Thyroid gland (tissue), 4 donors: ENCODE results near the gene SNRPD2. TPM values are rescaled to one million over a fixed set of nuclear protein-coding genes. Genes with fewer than 3 reads are reported as not detected.
"Not testable (repeated sequence)": the region's sequence is repeated elsewhere in the genome, so short reads cannot be mapped to it uniquely, and the experiment has no call there.

Experiments
- DNase-seq, 2 donors: peaks; one replicate each; pipeline ENCODE4 v3.0.0-alpha.2; 2019
- H3K27ac ChIP-seq, 3 donors: fragments of 200-600 bp; sonication (generic); 1 replicate in 2 of 3; 2 replicates in 1 of 3; pipeline ENCODE4 v1.5.1; 2016 to 2019; ENCODE audit warnings: mild to moderate bottlenecking in 1 of 3, moderate library complexity in 1 of 3
- H3K27me3 ChIP-seq: fragments of 200-600 bp; sonication (generic); one replicate; pipeline ENCODE4 v1.5.1; 2019
- H3K36me3 ChIP-seq, 2 donors: fragments of 200-600 bp; sonication (generic); one replicate each; pipeline ENCODE4 v1.5.1; 2016 to 2019
- H3K4me1 ChIP-seq, 2 donors: fragments of 200-600 bp; sonication (generic); one replicate each; pipeline ENCODE4 v1.5.1; 2017 to 2019
- H3K4me3 ChIP-seq, 3 donors: fragments of 200-600 bp; sonication (generic); replicated peaks in 1 of 3; 1 replicate in 2 of 3; 2 replicates in 1 of 3; pipeline ENCODE4 v1.5.1; 2016; ENCODE audit warnings: mild to moderate bottlenecking in 1 of 3
- H3K9me3 ChIP-seq: fragments of 200-600 bp; sonication (generic); one replicate; pipeline ENCODE4 v1.5.1; 2017
- POLR2A ChIP-seq, 2 donors: fragments of 450-650 bp; IDR thresholded peaks; one replicate each; pipeline ENCODE4 v1.6.1; 2017; ENCODE audit warnings: antibody characterized with exemption in 2 of 2, mild to moderate bottlenecking in 2 of 2, moderate library complexity in 1 of 2
- WGBS, 2 donors: methylation state at CpG; one replicate each; pipeline ENCODE4 v1.1.5; 2017; 5-methylcytosine and 5-hydroxymethylcytosine counted together
- intact Hi-C: fragments of 100-400 bp; cut with DNase I; formaldehyde crosslinking; loops from one replicate; pipeline ENCODE4 v1.15.1; 2023
- total RNA-seq, 4 donors: library from RNA; depleted of rRNA; stranded (reverse); fragments of >200 nt; gene quantifications; one replicate each; pipeline ENCODE4 v1.2.3, GENCODE V29; 2016
- TF ChIP-seq, protein P1 (sequence below), 6 experiments: fragments of 200-600 bp in 3 of 6; fragments of 450-650 bp in 3 of 6; sonication (generic) in 3 of 6; IDR thresholded peaks; one replicate each; pipeline ENCODE4 v1.5.1; 2016 to 2019; ENCODE audit warnings: antibody characterized with exemption in 6 of 6, mild to moderate bottlenecking in 2 of 6, inconsistent platforms in 1 of 6, moderate library complexity in 1 of 6

Gene SNRPD2
- total RNA-seq, 4 donors from 2014 or later, result 133 to 279 (median 192) TPM

DNA sequence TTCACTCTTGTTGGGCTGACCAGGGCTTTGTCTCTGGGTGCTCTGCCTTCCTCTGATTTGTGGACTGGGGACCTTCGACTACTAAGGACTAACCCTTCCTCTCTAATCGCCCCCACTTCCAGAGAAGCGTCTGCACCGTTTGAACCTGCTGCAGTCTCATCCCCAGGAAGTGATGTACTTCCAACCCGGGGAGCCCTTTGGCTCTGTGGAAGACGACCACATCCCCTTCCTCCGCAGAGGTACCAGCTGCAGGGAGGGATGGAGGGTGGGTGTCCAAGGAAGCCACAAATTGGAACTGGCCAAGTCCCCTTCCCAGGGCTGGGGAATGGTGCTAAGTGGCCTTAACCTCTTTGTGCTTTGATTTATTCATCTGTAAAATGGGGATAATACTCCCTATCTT is 9.9 kb upstream of the SNRPD2 start:
- TF ChIP-seq, protein P1, sequence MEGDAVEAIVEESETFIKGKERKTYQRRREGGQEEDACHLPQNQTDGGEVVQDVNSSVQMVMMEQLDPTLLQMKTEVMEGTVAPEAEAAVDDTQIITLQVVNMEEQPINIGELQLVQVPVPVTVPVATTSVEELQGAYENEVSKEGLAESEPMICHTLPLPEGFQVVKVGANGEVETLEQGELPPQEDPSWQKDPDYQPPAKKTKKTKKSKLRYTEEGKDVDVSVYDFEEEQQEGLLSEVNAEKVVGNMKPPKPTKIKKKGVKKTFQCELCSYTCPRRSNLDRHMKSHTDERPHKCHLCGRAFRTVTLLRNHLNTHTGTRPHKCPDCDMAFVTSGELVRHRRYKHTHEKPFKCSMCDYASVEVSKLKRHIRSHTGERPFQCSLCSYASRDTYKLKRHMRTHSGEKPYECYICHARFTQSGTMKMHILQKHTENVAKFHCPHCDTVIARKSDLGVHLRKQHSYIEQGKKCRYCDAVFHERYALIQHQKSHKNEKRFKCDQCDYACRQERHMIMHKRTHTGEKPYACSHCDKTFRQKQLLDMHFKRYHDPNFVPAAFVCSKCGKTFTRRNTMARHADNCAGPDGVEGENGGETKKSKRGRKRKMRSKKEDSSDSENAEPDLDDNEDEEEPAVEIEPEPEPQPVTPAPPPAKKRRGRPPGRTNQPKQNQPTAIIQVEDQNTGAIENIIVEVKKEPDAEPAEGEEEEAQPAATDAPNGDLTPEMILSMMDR (IDR thresholded peaks at IDR 0.05), result no peak
- no peak for TF ChIP-seq POLR2A (IDR thresholded peaks at IDR 0.05)
- Histone ChIP-seq H3K27me3 (no peaks in the 10 kb centered on the region), H3K9me3 (no peaks in the 10 kb centered on the region), H3K4me3 (no peak overlapping the region), H3K27ac (no peak overlapping the region), H3K36me3 (no peaks in the 10 kb centered on the region), H3K4me1 (peaks cover 3 to 5% of the 10 kb centered on the region in 2 donors)
- no peak for DNase-seq
- 77 to 82% methylated on average over 7 of the region's 7 CpGs for whole genome bisulfite sequencing, 2 donors
- intact Hi-C loops, result no loop called here

DNA sequence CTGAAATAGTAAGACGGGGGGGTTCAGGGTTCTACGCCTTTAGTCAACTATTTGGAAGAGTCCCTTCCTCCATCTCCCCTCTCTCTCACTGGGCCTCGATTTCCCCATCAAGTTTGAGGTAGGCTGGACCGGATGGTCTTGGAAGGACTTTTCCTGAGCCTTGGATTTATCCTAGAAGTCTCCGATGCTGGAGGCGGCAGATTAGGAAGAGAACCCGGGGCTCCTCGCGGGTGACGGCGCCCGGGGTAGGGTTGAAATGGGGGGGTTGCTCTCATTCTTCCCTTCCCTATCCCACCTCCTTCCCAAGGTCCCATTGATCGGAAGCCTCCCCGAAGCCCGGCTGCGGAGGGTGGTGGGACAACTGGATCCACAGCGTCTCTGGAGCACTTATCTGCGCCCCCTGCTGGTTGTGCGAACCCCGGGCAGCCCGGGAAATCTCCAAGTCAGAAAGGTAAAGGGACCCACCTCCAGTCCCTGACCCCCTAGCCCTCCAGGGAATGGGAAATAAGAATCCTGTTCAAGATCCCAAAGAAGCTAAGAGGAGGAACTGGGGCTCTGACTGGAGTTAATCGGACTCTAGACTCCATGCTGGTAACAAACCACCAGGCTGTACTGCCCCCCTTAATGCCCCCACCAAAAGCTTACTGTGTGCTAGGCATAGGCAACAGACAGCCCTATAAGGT is 1.5 kb upstream of the SNRPD2 start:
- intact Hi-C loops, result no loop called here
- peak overlapping the region; percentile 43 to 76 (median 73) for H3K4me3 ChIP-seq
- H3K4me1 ChIP-seq, result peaks cover 6 to 11% of the 10 kb centered on the region in 2 donors
- no peak for TF ChIP-seq POLR2A (IDR thresholded peaks at IDR 0.05)
- TF ChIP-seq, protein P1 (IDR thresholded peaks at IDR 0.05), result peak; percentile 59 to 91 (median 70)
- H3K36me3 ChIP-seq, result peaks cover 3% of the 10 kb centered on the region in 2 donors
- peak; percentile 79 to 83 for DNase-seq
- peak overlapping the region; percentile 23 to 87 (median 83) for H3K27ac ChIP-seq
- WGBS, 2 donors, result 2% methylated on average over 20 to 22 of the region's 22 CpGs
- no peaks in the 10 kb centered on the region for H3K27me3 ChIP-seq
- no peaks in the 10 kb centered on the region for H3K9me3 ChIP-seq

DNA sequence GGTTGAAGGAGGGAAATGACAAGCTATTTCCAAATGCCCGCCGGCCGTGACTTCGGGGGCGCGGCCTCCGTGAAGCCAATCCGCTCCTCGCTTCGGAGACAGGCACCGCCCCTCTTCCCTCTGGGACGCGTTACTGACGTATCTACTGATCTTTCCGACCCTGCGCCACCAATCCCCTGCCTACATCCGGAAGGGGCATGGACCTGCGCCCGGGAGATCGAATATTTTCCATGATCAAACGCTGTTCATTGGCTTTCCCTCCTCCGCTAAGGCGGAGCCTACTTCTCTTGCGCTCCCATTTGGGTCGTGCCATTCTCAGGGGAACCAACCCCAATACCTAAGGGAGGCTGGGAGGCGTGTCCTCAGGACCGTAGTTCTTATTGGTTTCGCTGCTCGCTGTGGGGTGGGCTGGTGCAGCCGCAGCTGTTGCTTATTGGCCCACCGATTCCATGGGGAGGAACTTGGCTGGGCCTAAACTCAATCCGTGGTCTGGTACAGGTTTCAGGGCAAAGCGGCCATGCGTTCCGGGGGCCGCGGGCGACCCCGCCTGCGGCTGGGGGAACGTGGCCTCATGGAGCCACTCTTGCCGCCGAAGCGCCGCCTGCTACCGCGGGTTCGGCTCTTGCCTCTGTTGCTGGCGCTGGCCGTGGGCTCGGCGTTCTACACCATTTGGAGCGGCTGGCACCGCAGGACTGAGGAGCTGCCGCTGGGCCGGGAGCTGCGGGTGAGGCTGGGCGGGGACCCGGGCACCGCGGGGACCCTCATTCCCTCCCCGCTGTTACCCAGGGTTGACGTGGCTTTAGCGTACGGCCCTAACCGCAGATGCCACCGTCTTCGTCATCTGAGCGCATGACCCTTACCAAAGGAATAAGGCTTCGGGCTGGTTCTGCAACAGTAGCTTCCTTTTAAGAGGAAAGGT is 693 bp upstream of the SNRPD2 start, which contains the start of gene QPCTL:
TSS of gene QPCTL (plus strand) at position 480 of the 919 bp plus-strand sequence. CDS start at position 518, 38 bp downstream.
- WGBS, 2 donors, result 0 to 1% methylated on average over 26 to 40 of the region's 70 CpGs
- intact Hi-C loops, result no loop called here
- peak within 1 kb of the TSS; percentile 77 to 87 (median 83) for H3K27ac ChIP-seq

DNA sequence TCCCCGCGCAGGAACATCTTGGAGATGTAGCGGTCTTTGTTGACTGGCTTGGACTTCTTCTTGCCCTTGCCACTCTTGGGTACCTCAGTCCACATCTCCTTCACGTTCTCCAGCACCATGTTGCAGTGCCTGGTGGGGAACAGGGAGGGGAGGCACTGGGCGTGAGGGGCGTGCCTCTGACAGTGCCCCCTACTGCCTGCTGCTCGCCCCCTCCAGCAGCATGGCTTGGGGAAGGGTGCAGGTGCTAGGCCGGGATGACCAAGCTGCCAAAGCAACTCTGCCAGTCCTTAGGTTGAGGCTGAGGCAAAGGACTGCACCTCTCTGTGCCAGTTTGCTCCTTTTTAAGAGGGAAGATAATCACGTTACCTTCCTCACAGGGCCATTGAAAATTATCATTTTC is 4.2 kb downstream of the SNRPD2 start:
- H3K27me3 ChIP-seq, result no peaks in the 10 kb centered on the region
- intact Hi-C loops, result loop anchor here (10.0 kb wide), 1 partner anchor 163 kb away; no protein-coding TSS in a partner anchor
- no peak for DNase-seq
- no peak overlapping the region for H3K27ac ChIP-seq
- H3K4me1 ChIP-seq, result peaks cover 6 to 7% of the 10 kb centered on the region in 2 donors
- H3K9me3 ChIP-seq, result no peaks in the 10 kb centered on the region
- TF ChIP-seq, protein P1 (IDR thresholded peaks at IDR 0.05), result no peak
- TF ChIP-seq POLR2A (IDR thresholded peaks at IDR 0.05), result no peak
- H3K36me3 ChIP-seq, result peaks cover 16 to 27% of the 10 kb centered on the region in 2 donors
- WGBS, 2 donors, result 91 to 100% methylated on average over 4 to 9 of the region's 9 CpGs
- no peak overlapping the region for H3K4me3 ChIP-seq

More for the DNA sequence above, 693 bp upstream of the SNRPD2 start, which contains the start of gene QPCTL:
- Histone ChIP-seq H3K36me3 (peaks cover 11% of the 10 kb centered on the region in 2 donors), H3K4me1 (peaks cover 6 to 11% of the 10 kb centered on the region in 2 donors), H3K9me3 (no peaks in the 10 kb centered on the region), H3K4me3 (peak within 1 kb of the TSS; percentile 73 to 80 (median 76)), H3K27me3 (no peaks in the 10 kb centered on the region)
- peak; percentile 99 for DNase-seq
- TF ChIP-seq, protein P1 (IDR thresholded peaks at IDR 0.05), result no peak
- peak; percentile 35 to 90 for TF ChIP-seq POLR2A (IDR thresholded peaks at IDR 0.05)

DNA sequence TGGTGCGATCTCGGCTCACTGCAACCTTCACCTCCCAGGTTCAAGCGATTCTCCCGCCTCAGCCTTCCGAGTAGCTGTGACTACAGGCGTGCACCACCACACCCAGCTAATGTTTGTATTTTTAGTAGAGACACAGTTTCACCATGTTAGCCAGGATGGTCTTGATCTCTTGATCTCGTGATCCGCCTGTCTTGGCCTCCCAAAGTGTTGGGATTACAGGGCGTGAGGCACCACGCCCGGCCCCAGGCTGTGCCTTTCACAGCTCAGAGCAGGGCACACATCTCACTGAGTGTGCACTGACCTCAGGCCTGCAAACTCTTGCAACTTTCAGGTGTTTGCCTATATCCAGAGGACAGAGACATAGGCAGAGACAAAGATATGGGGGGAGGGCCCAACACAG is 6.7 kb downstream of the SNRPD2 start:
- H3K36me3 ChIP-seq, result peaks cover 16 to 27% of the 10 kb centered on the region in 2 donors
- not testable (repeated sequence) for H3K4me3 ChIP-seq, H3K27me3 ChIP-seq, DNase-seq, H3K27ac ChIP-seq, H3K9me3 ChIP-seq, H3K4me1 ChIP-seq
- WGBS, 2 donors, result 88 to 96% methylated on average over 11 of the region's 11 CpGs
- intact Hi-C loops, result loop anchor here (10.0 kb wide), 1 partner anchor 160 kb away; no protein-coding TSS in a partner anchor
